GM12865 (cell line): ENCODE measurements around the gene FRMPD4.

Experiments used
- DNase-seq: peaks from one replicate; pipeline ENCODE4 v3.0.0; 2010; ENCODE audit warnings: low read depth
- H3K4me3 ChIP-seq: 2 replicates; pipeline ENCODE4 v1.5.1; 2011; ENCODE audit warnings: mild to moderate bottlenecking, low read depth, low read length, control low read depth
- CTCF ChIP-seq: IDR thresholded peaks from 2 replicates; pipeline ENCODE4 v1.5.1; 2011; ENCODE audit warnings: low read length, control low read depth, low read depth, inconsistent platforms; ENCODE audit not compliant: insufficient read depth; ENCODE audit errors: missing control alignments

Gene FRMPD4

GRCh38 chrX:12672367-12673106, 534.3 kb downstream of the FRMPD4 start:
- H3K4me3 ChIP-seq = no peak overlapping the region
- no peak for DNase-seq
- no peak for TF ChIP-seq CTCF

- no peak overlapping the region for H3K4me3 ChIP-seq
- no peak for TF ChIP-seq CTCF
- no peak for DNase-seq
Observed at GRCh38 chrX:12673487-12673886, 535.2 kb downstream of the FRMPD4 start.

GRCh38 chrX:12679522-12679921, 541.2 kb downstream of the FRMPD4 start:
- no peak for DNase-seq
- TF ChIP-seq CTCF = no peak
- H3K4me3 ChIP-seq = no peak overlapping the region

GRCh38 chrX:12681047-12681446, 542.8 kb downstream of the FRMPD4 start:
- H3K4me3 ChIP-seq = no peak overlapping the region
- TF ChIP-seq CTCF = no peak
- no peak for DNase-seq

- TF ChIP-seq CTCF = no peak
- H3K4me3 ChIP-seq = no peak overlapping the region
- DNase-seq = no peak
Observed at GRCh38 chrX:12685541-12685940, 547.3 kb downstream of the FRMPD4 start.

GRCh38 chrX:12686331-12686730, 548.1 kb downstream of the FRMPD4 start:
- no peak for DNase-seq
- TF ChIP-seq CTCF = no peak
- H3K4me3 ChIP-seq = no peak overlapping the region

GRCh38 chrX:12690646-12691045, 552.4 kb downstream of the FRMPD4 start:
- no peak for TF ChIP-seq CTCF
- DNase-seq = no peak
- no peak overlapping the region for H3K4me3 ChIP-seq
